ENCODE results near the gene USP40.

GRCh38 chr2:233487748-233488345 lies 78.7 kb downstream of the USP40 start:
- no peak for TF ChIP-seq CTCF (IDR thresholded peaks at IDR 0.05)
- TF ChIP-seq POLR2A (IDR thresholded peaks at IDR 0.05), result no peak

All from thyroid gland (tissue), 4 donors.